Uterus (tissue), 2 donors: Measurements from ENCODE around the gene NTRK3.

ENCODE experiments used
- CTCF ChIP-seq, 4 experiments: fragments of 200-600 bp in 2 of 4; fragments of 450-650 bp in 2 of 4; sonication (generic) in 2 of 4; IDR thresholded peaks; one replicate each; pipeline ENCODE4 v1.5.1; 2016 to 2019; ENCODE audit warnings: antibody characterized with exemption in 4 of 4, mild to moderate bottlenecking in 2 of 4, moderate library complexity in 1 of 4
- POLR2A ChIP-seq, 2 donors: fragments of 450-650 bp; IDR thresholded peaks; one replicate each; pipeline ENCODE4 v1.6.1; 2016; ENCODE audit warnings: antibody characterized with exemption in 2 of 2, mild to moderate bottlenecking in 1 of 2, moderate library complexity in 1 of 2

GRCh38 chr15:87949151-87949574 is 307.4 kb downstream of the NTRK3 start:
- no peak for TF ChIP-seq POLR2A (IDR thresholded peaks at IDR 0.05)
- no peak for TF ChIP-seq CTCF (IDR thresholded peaks at IDR 0.05)
